ENCODE measurements around the gene ZNF8.

The ZNF8 gene

GRCh38 chr19:58277197-58277596 lies 1.6 kb upstream of the ZNF8 start:
- H3K27ac Mint-ChIP-seq: no peak overlapping the region
- peaks cover 69% of the 10 kb centered on the region for H3K9me3 Mint-ChIP-seq
- intact Hi-C loops (cut with micrococcal nuclease): loop anchor here (5.0 kb wide), 1 partner anchor 95 kb away; the partner anchor contains the start of gene ZNF274
- H3K4me1 Mint-ChIP-seq (ENCODE audit: low read depth): peaks cover 22% of the 10 kb centered on the region
- no peaks in the 10 kb centered on the region for H3K27me3 Mint-ChIP-seq
- no peak overlapping the region for H3K4me3 Mint-ChIP-seq
- H3K36me3 Mint-ChIP-seq (ENCODE audit: low read depth): peaks cover 82% of the 10 kb centered on the region

- Mint-ChIP-seq H3K36me3 (ENCODE audit: low read depth) (peaks cover 82% of the 10 kb centered on the region), H3K4me1 (ENCODE audit: low read depth) (peaks cover 22% of the 10 kb centered on the region), H3K27me3 (no peaks in the 10 kb centered on the region), H3K4me3 (peak overlapping the region; percentile 90), H3K27ac (peak overlapping the region; percentile 96), H3K9me3 (peaks cover 69% of the 10 kb centered on the region)
- intact Hi-C loops (cut with micrococcal nuclease): loop anchor here (5.0 kb wide), 1 partner anchor 96 kb away; the partner anchor contains the start of gene ZNF274
Observed at GRCh38 chr19:58277748-58278540, 811 bp upstream of the ZNF8 start.

DNA sequence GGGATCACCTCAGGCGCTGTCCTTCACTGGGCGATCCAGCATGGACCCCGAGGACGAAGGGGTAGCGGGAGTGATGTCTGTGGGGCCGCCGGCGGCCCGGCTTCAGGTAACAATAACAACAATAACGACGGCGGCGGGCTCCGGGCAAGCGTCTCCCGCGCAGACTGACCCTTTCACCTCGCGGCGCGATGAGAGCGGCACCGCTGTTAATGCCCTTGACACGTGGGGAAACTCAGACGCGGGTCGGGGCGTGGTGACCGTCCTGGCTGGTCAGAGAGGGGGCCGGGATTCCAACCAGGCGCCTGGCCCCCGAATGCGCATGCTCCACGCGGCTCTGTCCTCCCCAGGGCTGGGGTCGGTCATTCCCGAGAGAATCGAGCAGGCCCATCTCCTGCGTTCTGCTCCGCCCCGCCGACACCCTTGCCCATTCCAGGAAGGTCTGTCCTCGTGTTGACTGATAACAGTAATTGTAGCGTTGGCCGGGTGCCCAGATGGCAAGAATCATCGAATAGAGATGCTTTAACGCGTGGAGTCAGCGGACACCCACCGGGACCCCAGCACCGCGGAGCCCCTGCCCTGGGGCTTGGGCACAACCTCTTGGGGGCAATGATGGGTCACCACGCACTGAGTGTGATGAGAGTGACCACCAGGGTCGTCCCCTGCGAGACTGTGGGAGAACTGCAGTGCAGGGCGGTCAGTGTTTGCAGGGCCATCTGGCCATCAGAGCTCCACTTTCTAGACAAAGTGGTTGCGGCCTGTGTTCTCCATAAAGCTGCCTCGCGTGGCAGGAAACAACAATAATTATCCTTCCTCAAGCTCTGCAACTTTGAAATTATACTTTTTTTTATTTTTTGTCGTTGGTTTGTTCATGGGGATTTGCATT lies 528 bp downstream of the ZNF8 start:
- intact Hi-C loops (cut with micrococcal nuclease): loop anchor here (1.0 to 5.0 kb wide), 2 partner anchors 26 to 97 kb away; partner anchors contain the start of genes ERVK3-1 and ZNF274
- peaks cover 82% of the 10 kb centered on the region for H3K36me3 Mint-ChIP-seq (ENCODE audit: low read depth)
- H3K27me3 Mint-ChIP-seq: no peaks in the 10 kb centered on the region
- H3K9me3 Mint-ChIP-seq: peaks cover 74% of the 10 kb centered on the region
- peak overlapping the region; percentile 90 for H3K4me3 Mint-ChIP-seq
- peak overlapping the region; percentile 96 for H3K27ac Mint-ChIP-seq
- H3K4me1 Mint-ChIP-seq (ENCODE audit: low read depth): peaks cover 22% of the 10 kb centered on the region

DNA sequence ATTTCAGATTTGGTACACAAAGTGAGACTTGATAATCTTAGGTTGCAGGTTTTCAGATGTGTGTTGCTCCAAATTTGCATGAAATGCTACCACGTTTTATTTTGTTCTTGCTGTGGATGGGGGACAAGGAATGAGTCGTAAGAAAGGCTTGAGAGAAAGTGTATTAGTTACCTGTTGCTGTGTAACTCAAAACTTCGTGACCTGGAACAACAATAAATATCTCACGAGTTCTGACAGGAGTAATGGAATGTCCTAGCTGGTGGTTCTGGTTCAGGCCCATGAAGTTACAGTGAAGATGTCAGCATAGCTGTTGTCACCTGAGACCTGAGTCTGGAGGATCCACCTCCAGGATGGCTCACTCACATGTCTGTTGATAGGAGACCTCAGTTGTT lies 1.2 kb downstream of the ZNF8 start:
- Mint-ChIP-seq H3K9me3 (peaks cover 73% of the 10 kb centered on the region), H3K27me3 (no peaks in the 10 kb centered on the region), H3K4me1 (ENCODE audit: low read depth) (peaks cover 22% of the 10 kb centered on the region), H3K27ac (peak overlapping the region; percentile 96), H3K36me3 (ENCODE audit: low read depth) (peaks cover 82% of the 10 kb centered on the region), H3K4me3 (peak overlapping the region; percentile 90)
- intact Hi-C loops (cut with micrococcal nuclease): loop anchor here (1.0 to 5.0 kb wide), 2 partner anchors 25 to 98 kb away; partner anchors contain the start of genes ERVK3-1 and ZNF274

- H3K4me1 Mint-ChIP-seq (ENCODE audit: low read depth): peaks cover 21% of the 10 kb centered on the region
- peaks cover 100% of the 10 kb centered on the region for H3K36me3 Mint-ChIP-seq (ENCODE audit: low read depth)
- H3K27me3 Mint-ChIP-seq: no peaks in the 10 kb centered on the region
- H3K27ac Mint-ChIP-seq: no peak overlapping the region
- H3K9me3 Mint-ChIP-seq: peaks cover 92% of the 10 kb centered on the region
- intact Hi-C loops (cut with micrococcal nuclease): no loop called here
- no peak overlapping the region for H3K4me3 Mint-ChIP-seq
Observed at GRCh38 chr19:58284199-58284598, 5.4 kb downstream of the ZNF8 start.

DNA sequence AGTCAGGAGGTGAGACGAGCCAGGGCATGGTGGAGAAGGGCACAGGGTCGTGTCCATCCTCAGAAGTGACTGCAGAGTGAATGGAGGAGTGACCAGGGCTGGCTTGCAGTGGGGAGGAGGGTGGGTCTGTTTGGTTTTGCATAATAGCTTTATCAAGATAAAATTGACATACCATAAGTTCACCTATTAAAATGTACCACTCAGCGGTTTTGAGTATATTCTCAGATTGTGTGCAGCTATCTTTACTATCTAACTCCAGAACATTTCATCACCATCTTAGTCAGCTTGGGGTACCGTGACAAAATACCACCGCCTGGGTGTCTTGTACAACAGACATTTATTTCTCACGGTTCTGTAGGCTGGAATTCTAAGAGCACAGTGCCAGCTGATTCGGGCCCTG lies 13.2 kb downstream of the ZNF8 start:
- Mint-ChIP-seq H3K36me3 (ENCODE audit: low read depth) (peaks cover 100% of the 10 kb centered on the region), H3K27ac (no peak overlapping the region), H3K9me3 (peaks cover 96% of the 10 kb centered on the region), H3K4me1 (ENCODE audit: low read depth) (peaks cover 5% of the 10 kb centered on the region), H3K27me3 (no peaks in the 10 kb centered on the region), H3K4me3 (no peak overlapping the region)
- intact Hi-C loops (cut with micrococcal nuclease): loop anchor here (5.0 kb wide), 1 partner anchor 65 kb away; the partner anchor contains the start of gene ZNF544

DNA sequence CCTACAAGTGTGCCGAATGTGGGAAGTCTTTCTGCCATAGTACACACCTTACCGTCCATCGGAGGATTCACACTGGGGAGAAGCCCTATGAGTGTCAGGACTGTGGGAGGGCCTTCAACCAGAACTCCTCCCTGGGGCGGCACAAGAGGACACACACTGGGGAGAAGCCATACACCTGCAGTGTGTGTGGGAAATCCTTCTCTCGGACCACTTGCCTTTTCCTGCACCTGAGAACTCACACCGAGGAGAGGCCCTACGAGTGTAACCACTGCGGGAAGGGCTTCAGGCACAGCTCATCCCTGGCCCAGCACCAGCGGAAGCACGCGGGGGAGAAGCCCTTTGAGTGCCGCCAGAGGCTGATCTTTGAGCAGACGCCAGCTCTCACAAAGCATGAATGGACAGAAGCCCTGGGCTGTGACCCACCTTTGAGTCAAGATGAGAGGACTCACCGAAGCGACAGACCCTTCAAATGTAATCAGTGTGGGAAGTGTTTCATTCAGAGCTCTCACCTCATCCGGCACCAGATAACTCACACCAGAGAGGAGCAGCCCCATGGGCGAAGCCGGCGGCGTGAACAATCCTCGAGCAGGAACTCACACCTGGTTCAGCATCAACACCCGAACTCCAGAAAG lies 16.1 kb downstream of the ZNF8 start:
- peaks cover 100% of the 10 kb centered on the region for H3K36me3 Mint-ChIP-seq (ENCODE audit: low read depth)
- intact Hi-C loops (cut with micrococcal nuclease): loop anchor here (5.0 kb wide), 1 partner anchor 68 kb away; the partner anchor contains the start of gene ZNF544
- H3K27me3 Mint-ChIP-seq: no peaks in the 10 kb centered on the region
- peaks cover 5% of the 10 kb centered on the region for H3K4me1 Mint-ChIP-seq (ENCODE audit: low read depth)
- H3K4me3 Mint-ChIP-seq: no peak overlapping the region
- no peak overlapping the region for H3K27ac Mint-ChIP-seq
- H3K9me3 Mint-ChIP-seq: peaks cover 85% of the 10 kb centered on the region

- Mint-ChIP-seq H3K4me1 (ENCODE audit: low read depth) (peaks cover 5% of the 10 kb centered on the region), H3K4me3 (no peak overlapping the region), H3K36me3 (ENCODE audit: low read depth) (peaks cover 100% of the 10 kb centered on the region), H3K27ac (no peak overlapping the region), H3K9me3 (peaks cover 86% of the 10 kb centered on the region), H3K27me3 (no peaks in the 10 kb centered on the region)
- intact Hi-C loops (cut with micrococcal nuclease): no loop called here
Observed at GRCh38 chr19:58296104-58296503, 17.3 kb downstream of the ZNF8 start.

DNA sequence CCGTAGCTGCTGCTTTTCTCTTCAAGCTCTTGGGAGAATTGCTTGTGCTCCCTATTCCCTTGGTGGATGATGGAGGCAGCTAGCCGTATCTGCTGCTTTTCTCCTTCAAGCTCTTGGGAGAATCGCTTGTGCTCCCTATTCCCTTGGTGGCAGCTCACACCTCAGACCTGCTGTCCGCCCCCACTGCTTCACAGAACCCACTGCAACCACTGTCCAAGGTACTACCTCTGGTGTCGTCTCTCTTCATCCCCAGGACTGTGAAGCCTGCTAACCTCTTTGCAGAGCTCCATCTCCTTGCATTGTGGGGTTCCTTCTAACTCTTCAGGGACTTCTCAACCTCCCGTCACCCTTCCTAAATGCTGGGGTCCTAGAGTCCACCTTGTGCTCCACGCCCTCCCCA lies 21.9 kb downstream of the ZNF8 start:
- Mint-ChIP-seq H3K27ac (no peak overlapping the region), H3K4me3 (no peak overlapping the region), H3K27me3 (no peaks in the 10 kb centered on the region), H3K4me1 (ENCODE audit: low read depth) (peaks cover 7% of the 10 kb centered on the region), H3K9me3 (peaks cover 56% of the 10 kb centered on the region), H3K36me3 (ENCODE audit: low read depth) (peaks cover 95% of the 10 kb centered on the region)
- intact Hi-C loops (cut with micrococcal nuclease): no loop called here

DNA sequence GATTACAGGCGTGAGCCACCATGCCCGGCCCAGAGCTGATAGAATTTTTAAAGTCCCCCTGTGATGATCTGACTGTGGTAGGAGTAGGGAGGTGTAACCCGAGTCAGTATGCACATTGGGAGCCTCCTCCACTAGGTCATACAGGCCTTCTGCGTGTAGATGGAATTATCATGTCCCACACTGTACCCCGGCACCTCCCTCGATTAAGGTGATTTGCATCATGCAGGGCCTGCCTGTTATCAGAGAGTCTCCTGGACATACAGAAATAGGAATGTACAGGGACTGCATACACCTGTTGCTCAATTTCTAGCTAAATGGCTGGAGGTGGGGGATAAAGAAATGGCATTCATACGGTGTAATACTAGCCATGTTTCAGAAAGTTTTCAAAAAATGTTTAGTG lies 25.5 kb downstream of the ZNF8 start:
- peaks cover 95% of the 10 kb centered on the region for H3K36me3 Mint-ChIP-seq (ENCODE audit: low read depth)
- no peaks in the 10 kb centered on the region for H3K27me3 Mint-ChIP-seq
- H3K9me3 Mint-ChIP-seq: peaks cover 42% of the 10 kb centered on the region
- peaks cover 14% of the 10 kb centered on the region for H3K4me1 Mint-ChIP-seq (ENCODE audit: low read depth)
- intact Hi-C loops (cut with micrococcal nuclease): loop anchor here (2.0 kb wide), 1 partner anchor 59 kb away; the partner anchor contains the start of gene ZNF497
- peak overlapping the region; percentile 97 for H3K27ac Mint-ChIP-seq
- no peak overlapping the region for H3K4me3 Mint-ChIP-seq

DNA sequence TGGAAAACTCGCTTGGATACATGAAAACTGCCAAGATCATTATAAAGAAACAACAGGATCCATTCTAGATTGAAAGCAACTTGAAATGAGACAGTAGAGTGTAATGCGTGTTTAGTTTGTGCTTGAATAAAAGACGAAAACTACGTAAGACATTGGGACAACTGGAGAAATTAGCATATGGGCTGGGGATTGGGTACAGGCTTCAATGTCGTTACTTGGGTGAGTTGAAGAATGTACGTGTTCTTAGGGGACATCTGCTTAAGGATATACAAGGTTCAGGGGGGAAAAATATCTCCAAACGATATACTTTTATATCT lies 26.0 kb downstream of the ZNF8 start:
- intact Hi-C loops (cut with micrococcal nuclease): loop anchor here (1.0 to 2.0 kb wide), 5 partner anchors 23 to 121 kb away; partner anchors contain the start of genes RPS5, ZNF274 and ZNF497
- Mint-ChIP-seq H3K27me3 (no peaks in the 10 kb centered on the region), H3K9me3 (peaks cover 44% of the 10 kb centered on the region), H3K27ac (peak overlapping the region; percentile 97), H3K4me3 (peak overlapping the region; percentile 95), H3K36me3 (ENCODE audit: low read depth) (peaks cover 95% of the 10 kb centered on the region), H3K4me1 (ENCODE audit: low read depth) (peaks cover 14% of the 10 kb centered on the region)

DNA sequence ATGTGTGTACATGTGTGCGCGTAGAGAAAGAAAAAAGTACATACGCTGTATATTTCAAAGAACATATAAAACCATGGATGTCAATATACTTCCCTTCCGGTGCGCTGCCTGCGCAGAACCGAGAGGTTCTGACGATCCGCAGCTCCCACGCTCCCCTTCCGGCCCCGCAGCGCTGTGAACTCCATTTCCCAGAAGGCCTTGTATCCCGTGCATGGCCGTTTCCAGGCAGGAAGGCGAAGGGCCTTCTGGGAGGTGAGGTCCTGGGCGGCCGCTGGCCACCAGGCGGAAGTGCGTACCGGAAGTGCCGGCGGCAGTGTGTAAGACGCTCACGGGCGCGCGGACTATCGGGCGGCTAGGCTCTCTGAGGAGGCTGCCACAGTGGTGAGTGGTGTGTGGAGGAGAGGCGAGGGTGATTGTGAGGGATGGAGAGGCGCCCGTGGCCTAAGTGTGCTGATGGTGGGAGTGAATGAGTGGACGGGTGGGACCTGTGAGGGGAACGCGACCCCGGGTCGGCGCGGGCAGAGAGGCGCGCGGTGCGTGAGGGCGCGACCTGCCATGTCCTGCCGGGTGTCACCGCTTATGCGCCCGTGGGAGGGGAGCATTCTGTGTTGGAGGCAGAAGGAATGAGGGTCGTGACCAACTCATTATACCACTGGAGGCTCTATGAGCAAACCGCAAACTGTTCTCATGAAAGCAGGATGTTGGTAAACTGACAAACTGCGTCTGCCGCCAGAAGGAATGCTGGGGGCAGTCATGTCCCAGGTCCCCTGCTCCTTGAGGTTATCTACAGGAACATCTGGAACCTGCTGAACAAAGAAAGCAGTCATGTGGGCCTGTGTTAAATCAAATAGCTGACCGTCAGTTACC lies 26.5 kb downstream of the ZNF8 start, which contains the start of gene ERVK3-1:
ERVK3-1 (plus strand) TSS at position 313 of the 867 bp plus-strand sequence. CDS start 6,792 bp downstream, outside the sequence.
- Mint-ChIP-seq H3K9me3 (peaks cover 44% of the 10 kb centered on the region), H3K27me3 (no peaks in the 10 kb centered on the region)

More for the DNA sequence above, 26.5 kb downstream of the ZNF8 start, which contains the start of gene ERVK3-1:
- peaks cover 95% of the 10 kb centered on the region for H3K36me3 Mint-ChIP-seq (ENCODE audit: low read depth)
- peaks cover 14% of the 10 kb centered on the region for H3K4me1 Mint-ChIP-seq (ENCODE audit: low read depth)
- H3K4me3 Mint-ChIP-seq: peak within 1 kb of the TSS; percentile 95
- peak within 1 kb of the TSS; percentile 97 for H3K27ac Mint-ChIP-seq
- intact Hi-C loops (cut with micrococcal nuclease): loop anchor here (1.0 to 2.0 kb wide), 5 partner anchors 22 to 122 kb away; partner anchors contain the start of genes RPS5, ZNF274 and ZNF497

All from dendritic cell treated with granulocyte-macrophage colony-stimulating factor and Interleukin-4, amounts not matched to agents 40 ng/mL and 50 ng/mL, for 4 days (primary cell).